ENCODE measurements around the gene ATPAF2.

ATPAF2 gene

DNA sequence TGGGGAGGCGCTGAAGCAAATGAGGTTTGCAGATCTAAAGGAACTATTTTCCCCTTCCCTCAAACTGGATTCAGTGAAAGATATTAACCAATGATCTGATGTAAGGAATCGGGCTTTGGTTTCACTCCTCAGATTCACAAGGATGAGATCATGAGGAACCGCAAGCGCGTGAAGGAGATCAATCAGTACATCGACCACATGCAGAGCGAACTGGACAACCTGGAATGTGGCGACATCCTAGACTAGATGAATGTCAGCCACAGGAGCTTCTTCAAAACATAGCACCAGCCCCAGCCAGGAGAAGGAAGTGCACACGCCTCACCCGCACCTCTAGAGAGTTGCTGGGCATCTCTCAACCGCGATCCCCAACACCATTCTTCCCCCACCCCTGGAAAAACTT lies 22.5 kb downstream of the ATPAF2 start:
- Histone ChIP-seq H3K9me2 (ENCODE audit: low read depth, low read length) (no peaks in the 10 kb centered on the region), H3K9me3 (ENCODE audit: low read length) (no peaks in the 10 kb centered on the region), H3K36me3 (ENCODE audit: insufficient read depth, low read length) (peaks cover 42% of the 10 kb centered on the region), H3K4me1 (ENCODE audit: insufficient read depth, low read length, severe bottlenecking) (no peaks in the 10 kb centered on the region), H3K27ac (ENCODE audit: low read depth, low read length, poor library complexity, severe bottlenecking) (no peak overlapping the region), H3K79me2 (ENCODE audit: insufficient read depth, low read length) (no peaks in the 10 kb centered on the region), H3K9ac (ENCODE audit: low read length) (no peak overlapping the region), H3K27me3 (ENCODE audit: insufficient read depth, low read length) (no peaks in the 10 kb centered on the region), H3F3A (ENCODE audit: insufficient read depth, low read length) (no peaks in the 10 kb centered on the region), H3K4me3 (ENCODE audit: low read depth, low read length, poor library complexity, severe bottlenecking) (no peak overlapping the region), H2AFZ (ENCODE audit: low read length) (no peak overlapping the region), H3K4me2 (ENCODE audit: low read length) (no peak overlapping the region), H4K20me1 (ENCODE audit: insufficient read depth, low read length) (no peaks in the 10 kb centered on the region)
- no peak for TF ChIP-seq CTCF (IDR thresholded peaks at IDR 0.05; ENCODE audit: low read length)
- TF ChIP-seq EZH2 (IDR thresholded peaks at IDR 0.05; ENCODE audit: borderline replicate concordance, low read length): no peak

DNA sequence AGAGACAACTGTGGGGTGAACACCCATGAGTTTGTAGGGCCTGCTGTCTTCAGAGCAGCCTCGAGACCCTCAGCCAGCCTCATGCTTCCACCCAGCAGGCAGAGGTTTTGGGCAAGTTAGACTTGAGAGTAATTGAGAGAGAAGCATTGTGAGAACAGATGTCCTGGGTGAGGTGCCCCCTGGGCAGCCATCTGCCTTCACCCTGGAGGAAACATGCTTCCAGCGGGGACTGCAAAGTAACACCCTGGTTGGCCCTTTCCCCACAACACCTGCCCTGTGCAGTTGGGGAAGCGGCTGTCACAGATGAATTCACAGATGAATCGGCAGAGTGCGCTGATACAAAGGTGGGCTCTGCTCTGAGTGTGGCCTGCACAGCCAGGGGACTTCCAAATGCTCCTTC lies 23.4 kb downstream of the ATPAF2 start:
- no peaks in the 10 kb centered on the region for H3K4me1 ChIP-seq (ENCODE audit: insufficient read depth, low read length, severe bottlenecking)
- H3K36me3 ChIP-seq (ENCODE audit: insufficient read depth, low read length): peaks cover 41% of the 10 kb centered on the region
- H3K27ac ChIP-seq (ENCODE audit: low read depth, low read length, poor library complexity, severe bottlenecking): no peak overlapping the region
- no peaks in the 10 kb centered on the region for H3K79me2 ChIP-seq (ENCODE audit: insufficient read depth, low read length)
- no peak for TF ChIP-seq EZH2 (IDR thresholded peaks at IDR 0.05; ENCODE audit: borderline replicate concordance, low read length)
- TF ChIP-seq CTCF (IDR thresholded peaks at IDR 0.05; ENCODE audit: low read length): no peak
- no peak overlapping the region for H2AFZ ChIP-seq (ENCODE audit: low read length)
- no peaks in the 10 kb centered on the region for H4K20me1 ChIP-seq (ENCODE audit: insufficient read depth, low read length)
- H3F3A ChIP-seq (ENCODE audit: insufficient read depth, low read length): no peaks in the 10 kb centered on the region
- no peaks in the 10 kb centered on the region for H3K9me2 ChIP-seq (ENCODE audit: low read depth, low read length)
- H3K27me3 ChIP-seq (ENCODE audit: insufficient read depth, low read length): no peaks in the 10 kb centered on the region
- H3K4me2 ChIP-seq (ENCODE audit: low read length): no peak overlapping the region
- H3K9ac ChIP-seq (ENCODE audit: low read length): no peak overlapping the region
- H3K4me3 ChIP-seq (ENCODE audit: low read depth, low read length, poor library complexity, severe bottlenecking): no peak overlapping the region
- 0 out of 2 replicates have a peak, but pooled peaks cover under 1% of the 10 kb centered on the region for H3K9me3 ChIP-seq (ENCODE audit: low read length)

DNA sequence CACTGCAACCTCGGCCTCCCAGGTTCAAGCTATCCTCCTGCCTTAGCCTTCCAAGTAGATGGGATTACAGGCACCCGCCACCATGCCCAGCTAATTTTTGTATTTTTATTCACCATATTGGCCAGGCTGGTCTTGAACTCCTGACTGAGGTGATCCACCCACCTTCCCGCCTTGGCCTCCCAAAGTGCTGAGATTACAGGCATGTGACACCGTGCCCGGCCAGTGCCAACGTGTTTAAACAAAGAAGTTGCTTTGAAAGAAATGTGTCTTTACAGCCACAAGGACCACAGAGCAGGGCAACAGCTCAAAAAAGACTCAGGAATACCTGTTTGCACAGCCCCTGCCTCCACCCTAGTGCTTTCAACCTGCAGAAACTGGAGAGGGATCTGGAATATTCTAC lies 25.0 kb downstream of the ATPAF2 start:
- Histone ChIP-seq H4K20me1 (ENCODE audit: insufficient read depth, low read length) (no peaks in the 10 kb centered on the region), H3K4me3 (ENCODE audit: low read depth, low read length, poor library complexity, severe bottlenecking) (no peak overlapping the region), H3K9me2 (ENCODE audit: low read depth, low read length) (no peaks in the 10 kb centered on the region), H3K27ac (ENCODE audit: low read depth, low read length, poor library complexity, severe bottlenecking) (no peak overlapping the region), H2AFZ (ENCODE audit: low read length) (no peak overlapping the region), H3F3A (ENCODE audit: insufficient read depth, low read length) (no peaks in the 10 kb centered on the region), H3K27me3 (ENCODE audit: insufficient read depth, low read length) (no peaks in the 10 kb centered on the region), H3K4me1 (ENCODE audit: insufficient read depth, low read length, severe bottlenecking) (no peaks in the 10 kb centered on the region), H3K9me3 (ENCODE audit: low read length) (0 out of 2 replicates have a peak, but pooled peaks cover 2% of the 10 kb centered on the region), H3K9ac (ENCODE audit: low read length) (no peak overlapping the region), H3K4me2 (ENCODE audit: low read length) (no peak overlapping the region), H3K36me3 (ENCODE audit: insufficient read depth, low read length) (peaks cover 47% of the 10 kb centered on the region), H3K79me2 (ENCODE audit: insufficient read depth, low read length) (no peaks in the 10 kb centered on the region)
- no peak for TF ChIP-seq EZH2 (IDR thresholded peaks at IDR 0.05; ENCODE audit: borderline replicate concordance, low read length)
- TF ChIP-seq CTCF (IDR thresholded peaks at IDR 0.05; ENCODE audit: low read length): no peak

Data from OCI-LY1 (cell line).